Aorta (tissue), 5 donors: Measurements from ENCODE around the gene DEK. TPM values are rescaled to one million over a fixed set of nuclear protein-coding genes. Genes with fewer than 3 reads are reported as not detected.

Experiments used
- ATAC-seq: fragments of 200-7000 bp; cut with Tn5 transposase; one replicate; pipeline ENCODE4 v1.9.1; 2022; ENCODE audit warnings: moderate library complexity; ENCODE audit not compliant: low FRiP score
- DNase-seq, 2 donors: peaks; one replicate each; pipeline ENCODE4 v3.0.0-alpha.2; 2020
- H3K27ac ChIP-seq, 2 donors: one replicate each; pipeline ENCODE4 v1.5.1; 2013; ENCODE audit warnings: low read length in 2 of 2, mild to moderate bottlenecking in 2 of 2, moderate library complexity in 2 of 2, control low read depth in 1 of 2, inconsistent platforms in 1 of 2, low read depth in 1 of 2
- H3K27me3 ChIP-seq, 2 donors: one replicate each; pipeline ENCODE4 v1.6.1; 2013; ENCODE audit warnings: control low read depth in 1 of 2, low read length in 1 of 2, mild to moderate bottlenecking in 1 of 2, moderate library complexity in 1 of 2; ENCODE audit not compliant: insufficient read depth in 2 of 2, control insufficient read depth in 1 of 2
- H3K36me3 ChIP-seq, 2 donors: one replicate each; pipeline ENCODE4 v1.6.1; 2013; ENCODE audit warnings: control low read depth in 1 of 2, low read length in 1 of 2, mild to moderate bottlenecking in 1 of 2; ENCODE audit not compliant: insufficient read depth in 2 of 2, control insufficient read depth in 1 of 2
- H3K4me1 ChIP-seq, 2 donors: one replicate each; pipeline ENCODE4 v1.6.1; 2013; ENCODE audit warnings: low read length in 2 of 2, control low read depth in 1 of 2, mild to moderate bottlenecking in 1 of 2, moderate library complexity in 1 of 2; ENCODE audit not compliant: insufficient read depth in 2 of 2, control insufficient read depth in 1 of 2
- H3K4me3 ChIP-seq, 2 donors: one replicate each; pipeline ENCODE4 v1.5.1; 2013; ENCODE audit warnings: low read length in 2 of 2, control low read depth in 1 of 2, mild to moderate bottlenecking in 1 of 2
- H3K9me3 ChIP-seq: one replicate; pipeline ENCODE4 v1.6.1; 2013; ENCODE audit warnings: mild to moderate bottlenecking, low read length; ENCODE audit not compliant: control insufficient read depth
- WGBS, 2 donors: extraction: QIAGEN DNeasy Blood & Tissue Kit; methylation state at CpG; one replicate each; pipeline ENCODE4 v1.1.7; 2013; 5-methylcytosine and 5-hydroxymethylcytosine counted together
- intact Hi-C, 2 donors: fragments of 100-400 bp; cut with DNase I; formaldehyde crosslinking; loops; one replicate each; pipeline versions ENCODE4 v1.14.2 to v1.15.0; 2022
- polyA plus RNA-seq, 2 donors: library from polyadenylated mRNA; stranded (reverse); fragments of 200-250 nt; gene quantifications; one replicate each; pipeline ENCODE4 v1.2.3, GENCODE V29; 2013
- total RNA-seq, 2 donors: library from RNA; stranded (reverse); fragmentation: NEBNext Ultra II Directional; extraction: Animal tissue kit (Norgen Biotek cat#: 25700); gene quantifications; one replicate each; pipeline ENCODE4 v1.2.1, GENCODE V29; 2021
- donor health status: healthy with polysubstance abuse.
- donor health status: Bipolar disorder and iron deficiency.
- donor health status: DM: no; HTN: no; CAD: no.
- donor health status: DM: no; HTN: no; CAD: no.
- donor health status: DM: yes; HTN: yes; CAD: no.

DEK gene
- total and polyA plus RNA-seq, 4 donors, result 61.7 to 83.9 (median 75.3) TPM

- Histone ChIP-seq H3K27ac (no peak overlapping the region), H3K4me1 (no peaks in the 10 kb centered on the region), H3K27me3 (no peaks in the 10 kb centered on the region), H3K36me3 (no peaks in the 10 kb centered on the region), H3K9me3 (no peaks in the 10 kb centered on the region), H3K4me3 (peak overlapping the region; percentile 82 to 90)
- intact Hi-C loops, result loop anchor here in 1 of 2 donors (5.0 kb wide), 2 partner anchors 106 to 1954 kb away; partner anchors contain the start of genes KDM1B and TPMT
- ATAC-seq, result no peak
- WGBS, 2 donors, result 4 to 6% methylated on average over 18 of the region's 18 CpGs
- no peak for DNase-seq
These were observed 1.5 kb downstream of the DEK start for GRCh38 chr6:18262702-18263417.

- intact Hi-C loops, result loop anchor here in 1 of 2 donors (5.0 kb wide), 2 partner anchors 105 to 1955 kb away; partner anchors contain the start of genes KDM1B and TPMT
- no peak overlapping the region for H3K4me3 ChIP-seq
- no peak for DNase-seq
- no peaks in the 10 kb centered on the region for H3K4me1 ChIP-seq
- ATAC-seq, result no peak
- no peak overlapping the region for H3K27ac ChIP-seq
- H3K27me3 ChIP-seq, result no peaks in the 10 kb centered on the region
- 69 to 72% methylated on average over 6 of the region's 6 CpGs for WGBS, 2 donors
- H3K36me3 ChIP-seq, result no peaks in the 10 kb centered on the region
- H3K9me3 ChIP-seq, result no peaks in the 10 kb centered on the region
These were observed 2.5 kb downstream of the DEK start for GRCh38 chr6:18261877-18262276.

GRCh38 chr6:18260448-18261106 is 3.8 kb downstream of the DEK start:
- intact Hi-C loops, result loop anchor here in 1 of 2 donors (5.0 kb wide), 2 partner anchors 103 to 1957 kb away; partner anchors contain the start of genes KDM1B and TPMT
- no peak for DNase-seq
- Histone ChIP-seq H3K9me3 (no peaks in the 10 kb centered on the region), H3K36me3 (no peaks in the 10 kb centered on the region), H3K27me3 (no peaks in the 10 kb centered on the region), H3K27ac (no peak overlapping the region), H3K4me3 (no peak overlapping the region), H3K4me1 (no peaks in the 10 kb centered on the region)
- ATAC-seq, result no peak
- 52 to 59% methylated on average over 4 of the region's 4 CpGs for WGBS, 2 donors

- no peak overlapping the region for H3K4me3 ChIP-seq
These were observed 4.5 kb downstream of the DEK start for GRCh38 chr6:18259675-18260447.

GRCh38 chr6:18254793-18255192 is 9.5 kb downstream of the DEK start:
- ATAC-seq, result no peak
- DNase-seq, result no peak
- Histone ChIP-seq H3K27me3 (no peaks in the 10 kb centered on the region), H3K27ac (no peak overlapping the region), H3K36me3 (peaks cover 0 to 10% of the 10 kb centered on the region in 2 donors), H3K4me1 (no peaks in the 10 kb centered on the region), H3K4me3 (no peak overlapping the region), H3K9me3 (no peaks in the 10 kb centered on the region)
- WGBS, 2 donors, result 74 to 76% methylated on average over 6 of the region's 6 CpGs
- intact Hi-C loops, result no loop called here

More at GRCh38 chr6:18259675-18260447, 4.5 kb downstream of the DEK start:
- H3K36me3 ChIP-seq, result peaks cover 0 to 2% of the 10 kb centered on the region in 2 donors
- ATAC-seq (no peak), DNase-seq (no peak)
- H3K27ac ChIP-seq, result no peak overlapping the region
- H3K4me1 ChIP-seq, result no peaks in the 10 kb centered on the region
- no peaks in the 10 kb centered on the region for H3K27me3 ChIP-seq
- no peaks in the 10 kb centered on the region for H3K9me3 ChIP-seq
- intact Hi-C loops, result loop anchor here in 1 of 2 donors (5.0 kb wide), 2 partner anchors 103 to 1957 kb away; partner anchors contain the start of genes KDM1B and TPMT
- 90 to 91% methylated on average over 4 of the region's 4 CpGs for WGBS, 2 donors

- peaks cover 0 to 10% of the 10 kb centered on the region in 2 donors for H3K36me3 ChIP-seq
- intact Hi-C loops, result no loop called here
- H3K9me3 ChIP-seq, result no peaks in the 10 kb centered on the region
- no peak overlapping the region for H3K4me3 ChIP-seq
- H3K27ac ChIP-seq, result no peak overlapping the region
- DNase-seq (no peak), ATAC-seq (no peak)
- H3K4me1 ChIP-seq, result no peaks in the 10 kb centered on the region
- WGBS, 2 donors, result 83 to 87% methylated on average over 5 of the region's 5 CpGs
- H3K27me3 ChIP-seq, result no peaks in the 10 kb centered on the region
These were observed 10.7 kb downstream of the DEK start for GRCh38 chr6:18253635-18254034.

GRCh38 chr6:18249271-18249670 is 15.1 kb downstream of the DEK start:
- no peak for ATAC-seq
- intact Hi-C loops, result no loop called here
- no peaks in the 10 kb centered on the region for H3K9me3 ChIP-seq
- no peak overlapping the region for H3K4me3 ChIP-seq
- H3K36me3 ChIP-seq, result peaks cover 0 to 6% of the 10 kb centered on the region in 2 donors
- H3K27me3 ChIP-seq, result no peaks in the 10 kb centered on the region
- H3K27ac ChIP-seq, result no peak overlapping the region
- WGBS, 2 donors, result 89 to 92% methylated on average over 4 of the region's 4 CpGs
- H3K4me1 ChIP-seq, result no peaks in the 10 kb centered on the region
- DNase-seq, result no peak

- H3K4me1 ChIP-seq, result no peaks in the 10 kb centered on the region
- H3K9me3 ChIP-seq, result no peaks in the 10 kb centered on the region
- H3K4me3 ChIP-seq, result no peak overlapping the region
- intact Hi-C loops, result no loop called here
- DNase-seq (no peak), ATAC-seq (no peak)
- no peak overlapping the region for H3K27ac ChIP-seq
- no peaks in the 10 kb centered on the region for H3K27me3 ChIP-seq
- 93 to 94% methylated on average over 2 of the region's 2 CpGs for WGBS, 2 donors
- peaks cover 0 to 2% of the 10 kb centered on the region in 2 donors for H3K36me3 ChIP-seq
These were observed 15.6 kb downstream of the DEK start for GRCh38 chr6:18248698-18249097.
